Lower leg skin (tissue), 3 donors: ENCODE data around the gene PTCRA.
"Not testable (repeated sequence)": the region's sequence is repeated elsewhere in the genome, so short reads cannot be mapped to it uniquely, and the experiment has no call there.

ENCODE experiments used
- POLR2A ChIP-seq, 2 donors: fragments of 450-650 bp; IDR thresholded peaks; one replicate each; pipeline ENCODE4 v1.6.1; 2016 to 2017; ENCODE audit warnings: antibody characterized with exemption in 2 of 2, mild to moderate bottlenecking in 1 of 2, moderate library complexity in 1 of 2
- TF ChIP-seq, protein P1 (sequence below), 3 donors: fragments of 450-650 bp; IDR thresholded peaks; one replicate each; pipeline ENCODE4 v1.5.1; 2016; ENCODE audit warnings: antibody characterized with exemption in 3 of 3, mild to moderate bottlenecking in 3 of 3, moderate library complexity in 2 of 3

- TF ChIP-seq, protein P1, sequence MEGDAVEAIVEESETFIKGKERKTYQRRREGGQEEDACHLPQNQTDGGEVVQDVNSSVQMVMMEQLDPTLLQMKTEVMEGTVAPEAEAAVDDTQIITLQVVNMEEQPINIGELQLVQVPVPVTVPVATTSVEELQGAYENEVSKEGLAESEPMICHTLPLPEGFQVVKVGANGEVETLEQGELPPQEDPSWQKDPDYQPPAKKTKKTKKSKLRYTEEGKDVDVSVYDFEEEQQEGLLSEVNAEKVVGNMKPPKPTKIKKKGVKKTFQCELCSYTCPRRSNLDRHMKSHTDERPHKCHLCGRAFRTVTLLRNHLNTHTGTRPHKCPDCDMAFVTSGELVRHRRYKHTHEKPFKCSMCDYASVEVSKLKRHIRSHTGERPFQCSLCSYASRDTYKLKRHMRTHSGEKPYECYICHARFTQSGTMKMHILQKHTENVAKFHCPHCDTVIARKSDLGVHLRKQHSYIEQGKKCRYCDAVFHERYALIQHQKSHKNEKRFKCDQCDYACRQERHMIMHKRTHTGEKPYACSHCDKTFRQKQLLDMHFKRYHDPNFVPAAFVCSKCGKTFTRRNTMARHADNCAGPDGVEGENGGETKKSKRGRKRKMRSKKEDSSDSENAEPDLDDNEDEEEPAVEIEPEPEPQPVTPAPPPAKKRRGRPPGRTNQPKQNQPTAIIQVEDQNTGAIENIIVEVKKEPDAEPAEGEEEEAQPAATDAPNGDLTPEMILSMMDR (IDR thresholded peaks at IDR 0.05) = not testable (repeated sequence)
- TF ChIP-seq POLR2A (IDR thresholded peaks at IDR 0.05) = not testable (repeated sequence)
These were observed 13.2 kb upstream of the PTCRA start for GRCh38 chr6:42902429-42903263.
